Left lung (tissue), 10 donors: ENCODE results near the gene CMC1. TPM values are rescaled to one million over a fixed set of nuclear protein-coding genes. Genes with fewer than 3 reads are reported as not detected.
"Not testable (repeated sequence)": the region's sequence is repeated elsewhere in the genome, so short reads cannot be mapped to it uniquely, and the experiment has no call there.

ENCODE experiments used
- ATAC-seq: fragments of 200-7000 bp; cut with Tn5 transposase; one replicate; pipeline ENCODE4 v1.9.1; 2020; ENCODE audit warnings: moderate library complexity
- DNase-seq, 4 donors: peaks; one replicate each; pipeline ENCODE4 v3.0.0-alpha.2; 2013 to 2020
- H3K27ac ChIP-seq, 2 donors: fragments of 200-600 bp; sonication (generic) in 1 of 2; one replicate each; pipeline versions ENCODE4 v1.5.0 to v1.8.0; 2020 to 2021
- H3K27me3 ChIP-seq, 2 donors: fragments of 200-600 bp; sonication (generic) in 1 of 2; one replicate each; pipeline versions ENCODE4 v1.5.0 to v1.8.0; 2020 to 2021
- H3K36me3 ChIP-seq, 2 donors: fragments of 200-600 bp; sonication (generic) in 1 of 2; one replicate each; pipeline versions ENCODE4 v1.5.0 to v1.8.0; 2020 to 2021
- H3K4me1 ChIP-seq, 2 donors: fragments of 200-600 bp; one replicate each; pipeline ENCODE4 v1.8.0; 2021
- H3K4me3 ChIP-seq, 2 donors: fragments of 200-600 bp; sonication (generic) in 1 of 2; one replicate each; pipeline versions ENCODE4 v1.5.0 to v1.8.0; 2020 to 2021; ENCODE audit warnings: mild to moderate bottlenecking in 1 of 2
- H3K9me3 ChIP-seq, 2 donors: fragments of 200-600 bp; sonication (generic) in 1 of 2; one replicate each; pipeline versions ENCODE4 v1.5.0 to v1.8.0; 2020 to 2021
- CTCF ChIP-seq, 2 donors: fragments of 200-600 bp; sonication (generic) in 1 of 2; IDR thresholded peaks; one replicate each; pipeline versions ENCODE4 v1.5.0 to v1.8.0; 2021; ENCODE audit warnings: antibody characterized with exemption in 2 of 2
- intact Hi-C, 2 donors: fragments of 100-400 bp; cut with DNase I; formaldehyde crosslinking; loops; one replicate each; pipeline versions ENCODE4 v1.11.2 to v1.14.2; 2022
- polyA plus RNA-seq, 6 donors: library from polyadenylated mRNA; unstranded; fragments of 120-200 nt; gene quantifications; one replicate each; pipeline ENCODE4 v1.2.1, GENCODE V29; 2013; ENCODE audit not compliant: insufficient read length in 6 of 6
- total RNA-seq, 2 donors: library from RNA; stranded (reverse); fragmentation: NEBNext Ultra II Directional; extraction: Animal tissue kit (Norgen Biotek cat#: 25700); gene quantifications; one replicate each; pipeline ENCODE4 v1.2.1, GENCODE V29; 2021
- donor health status: DM: no; HTN: yes; CAD: no.
- donor health status: DM: no; HTN: no; CAD: no.

CMC1 gene
- total and polyA plus RNA-seq, 8 donors = 18.6 to 34.5 (median 26.9) TPM

GRCh38 chr3:28268989-28269388 is 27.6 kb downstream of the CMC1 start:
- TF ChIP-seq CTCF (IDR thresholded peaks at IDR 0.05) = no peak
- DNase-seq (no peak), ATAC-seq (no peak)
- no peak overlapping the region for H3K4me3 ChIP-seq
- H3K36me3 ChIP-seq = peaks cover 0 to 52% of the 10 kb centered on the region in 2 donors
- H3K9me3 ChIP-seq = peaks cover 0 to 22% of the 10 kb centered on the region in 2 donors
- no peaks in the 10 kb centered on the region for H3K27me3 ChIP-seq
- no peak overlapping the region for H3K27ac ChIP-seq
- H3K4me1 ChIP-seq = no peaks in the 10 kb centered on the region
- intact Hi-C loops = no loop called here

GRCh38 chr3:28269884-28270283 is 28.5 kb downstream of the CMC1 start:
- H3K4me3 ChIP-seq, ATAC-seq, intact Hi-C loops, H3K27me3 ChIP-seq, H3K4me1 ChIP-seq, DNase-seq, H3K27ac ChIP-seq: not testable (repeated sequence)
- peaks cover 0 to 22% of the 10 kb centered on the region in 2 donors for H3K9me3 ChIP-seq
- H3K36me3 ChIP-seq = peaks cover 0 to 49% of the 10 kb centered on the region in 2 donors

GRCh38 chr3:28273837-28274236 is 32.4 kb downstream of the CMC1 start:
- H3K27ac ChIP-seq = no peak overlapping the region
- no peak for TF ChIP-seq CTCF (IDR thresholded peaks at IDR 0.05)
- H3K27me3 ChIP-seq = no peaks in the 10 kb centered on the region
- no peak for DNase-seq
- H3K36me3 ChIP-seq = peaks cover 0 to 53% of the 10 kb centered on the region in 2 donors
- intact Hi-C loops = no loop called here
- no peak overlapping the region for H3K4me3 ChIP-seq
- ATAC-seq = no peak
- H3K4me1 ChIP-seq = no peaks in the 10 kb centered on the region
- peaks cover 0 to 22% of the 10 kb centered on the region in 2 donors for H3K9me3 ChIP-seq

- intact Hi-C loops = no loop called here
Observed at GRCh38 chr3:28278918-28279317, 37.5 kb downstream of the CMC1 start.

GRCh38 chr3:28279770-28280169 is 38.4 kb downstream of the CMC1 start:
- intact Hi-C loops = no loop called here
- no peak overlapping the region for H3K4me3 ChIP-seq
- peaks cover 0 to 8% of the 10 kb centered on the region in 2 donors for H3K36me3 ChIP-seq
- no peaks in the 10 kb centered on the region for H3K9me3 ChIP-seq
- no peaks in the 10 kb centered on the region for H3K4me1 ChIP-seq
- TF ChIP-seq CTCF (IDR thresholded peaks at IDR 0.05) = no peak
- H3K27ac ChIP-seq = no peak overlapping the region
- DNase-seq (peak in 1 of 4 donors; percentile 7), ATAC-seq (no peak)
- no peaks in the 10 kb centered on the region for H3K27me3 ChIP-seq

More at GRCh38 chr3:28278918-28279317, 37.5 kb downstream of the CMC1 start:
- no peak for ATAC-seq
- Histone ChIP-seq H3K27me3 (no peaks in the 10 kb centered on the region), H3K36me3 (peaks cover 0 to 11% of the 10 kb centered on the region in 2 donors), H3K9me3 (no peaks in the 10 kb centered on the region), H3K27ac (no peak overlapping the region), H3K4me3 (no peak overlapping the region), H3K4me1 (no peaks in the 10 kb centered on the region)
- peak in 1 of 4 donors; percentile 5 for DNase-seq
- no peak for TF ChIP-seq CTCF (IDR thresholded peaks at IDR 0.05)

GRCh38 chr3:28280781-28281180 is 39.4 kb downstream of the CMC1 start:
- H3K27me3 ChIP-seq = no peaks in the 10 kb centered on the region
- no peak overlapping the region for H3K4me3 ChIP-seq
- peaks cover 0 to 3% of the 10 kb centered on the region in 2 donors for H3K36me3 ChIP-seq
- H3K27ac ChIP-seq = no peak overlapping the region
- no peak for TF ChIP-seq CTCF (IDR thresholded peaks at IDR 0.05)
- intact Hi-C loops = no loop called here
- H3K9me3 ChIP-seq = no peaks in the 10 kb centered on the region
- ATAC-seq (no peak), DNase-seq (peak in 1 of 4 donors; percentile 6)
- no peaks in the 10 kb centered on the region for H3K4me1 ChIP-seq
